Upper lobe of left lung (tissue), 6 donors: ENCODE data around the gene MPV17L2. TPM values are rescaled to one million over a fixed set of nuclear protein-coding genes. Genes with fewer than 3 reads are reported as not detected.

ENCODE experiments used
- ATAC-seq, 2 donors: fragments of 200-7000 bp; cut with Tn5 transposase; one replicate each; pipeline ENCODE4 v1.9.1; 2022; ENCODE audit warnings: mild to moderate bottlenecking in 2 of 2, moderate library complexity in 2 of 2; ENCODE audit not compliant: low FRiP score in 2 of 2
- DNase-seq, 2 donors: peaks; one replicate each; pipeline ENCODE4 v3.0.0-alpha.2; 2019 to 2020
- H3K27ac ChIP-seq, 4 donors: fragments of 200-600 bp; sonication (generic); one replicate each; pipeline ENCODE4 v1.5.1; 2016 to 2019
- H3K27me3 ChIP-seq, 4 donors: fragments of 200-600 bp; sonication (generic); one replicate each; pipeline ENCODE4 v1.5.1; 2017 to 2019
- H3K36me3 ChIP-seq, 4 donors: fragments of 200-600 bp; sonication (generic); one replicate each; pipeline ENCODE4 v1.5.1; 2016 to 2019
- H3K4me1 ChIP-seq, 4 donors: fragments of 200-600 bp; sonication (generic); one replicate each; pipeline ENCODE4 v1.5.1; 2018 to 2019
- H3K4me3 ChIP-seq, 4 donors: fragments of 200-600 bp; sonication (generic); one replicate each; pipeline ENCODE4 v1.5.1; 2017 to 2019; ENCODE audit warnings: mild to moderate bottlenecking in 2 of 4, moderate library complexity in 1 of 4
- H3K9me3 ChIP-seq, 4 donors: fragments of 200-600 bp; sonication (generic); one replicate each; pipeline ENCODE4 v1.5.1; 2018 to 2019
- CTCF ChIP-seq, 6 experiments: fragments of 450-650 bp in 4 of 6; fragments of 200-600 bp in 2 of 6; sonication (generic) in 2 of 6; IDR thresholded peaks; one replicate each; pipeline ENCODE4 v1.5.1; 2016 to 2019; ENCODE audit warnings: antibody characterized with exemption in 6 of 6
- EP300 ChIP-seq, 4 donors: sonication (generic); formaldehyde crosslinking; IDR thresholded peaks; one replicate each; pipeline ENCODE4 v1.5.1; 2017; ENCODE audit warnings: antibody characterized with exemption in 4 of 4, control low read depth in 2 of 4
- POLR2A ChIP-seq, 4 donors: fragments of 450-650 bp; IDR thresholded peaks; one replicate each; pipeline ENCODE4 v1.5.1; 2016 to 2017; ENCODE audit warnings: antibody characterized with exemption in 4 of 4, mild to moderate bottlenecking in 2 of 4
- POLR2AphosphoS5 ChIP-seq, 2 donors: sonication (generic); formaldehyde crosslinking; IDR thresholded peaks; one replicate each; pipeline ENCODE4 v1.5.1; 2017; ENCODE audit warnings: antibody characterized with exemption in 2 of 2
- whole genome bisulfite sequencing, 2 donors: methylation state at CpG; one replicate each; pipeline ENCODE4 v1.1.5; 2017 to 2018; 5-methylcytosine and 5-hydroxymethylcytosine counted together
- total RNA-seq, 6 donors: library from RNA; depleted of rRNA in 4 of 6; stranded (reverse); fragments of >200 nt in 4 of 6; gene quantifications; one replicate each; pipeline versions ENCODE4 v1.1.0 to v1.2.1, GENCODE V29; 2016 to 2021
- donor health status: DM: no; HTN: no; CAD: no; lungs with moderate emphysema.
- donor health status: DM: no; HTN: yes; CAD: no; lungs with severe emphysema.

The MPV17L2 gene
- total RNA-seq, 6 donors from 2014 or later: 10.7 to 18.8 (median 13.3) TPM

GRCh38 chr19:18224525-18225354 is 31.7 kb downstream of the MPV17L2 start:
- Histone ChIP-seq H3K4me3 (peak overlapping the region in 3 of 4 donors; percentile 44 to 57 (median 52)), H3K36me3 (no peaks in the 10 kb centered on the region), H3K27me3 (peaks cover 0 to 19% (median 10%) of the 10 kb centered on the region in 4 donors), H3K27ac (peak overlapping the region in 2 of 4 donors; percentile 68 to 77), H3K4me1 (peaks cover 17 to 32% (median 27%) of the 10 kb centered on the region in 4 donors), H3K9me3 (no peaks in the 10 kb centered on the region)
- peak; percentile 98 to 99 for ATAC-seq
- DNase-seq: peak; percentile 95 to 99
- TF ChIP-seq CTCF (IDR thresholded peaks at IDR 0.05) (no peak), POLR2A (IDR thresholded peaks at IDR 0.05) (no peak), POLR2AphosphoS5 (IDR thresholded peaks at IDR 0.05) (no peak), EP300 (IDR thresholded peaks at IDR 0.05) (no peak)
- 4 to 17% methylated on average over 21 to 37 of the region's 81 CpGs for WGBS, 2 donors

GRCh38 chr19:18225355-18225701 is 32.3 kb downstream of the MPV17L2 start:
- 16 to 36% methylated on average over 5 to 16 of the region's 16 CpGs for WGBS, 2 donors
- Histone ChIP-seq H3K36me3 (no peaks in the 10 kb centered on the region), H3K27ac (peak overlapping the region in 2 of 4 donors; percentile 17 to 77), H3K27me3 (peaks cover 0 to 19% (median 10%) of the 10 kb centered on the region in 4 donors), H3K4me1 (peaks cover 17 to 32% (median 27%) of the 10 kb centered on the region in 4 donors), H3K4me3 (peak overlapping the region in 1 of 4 donors; percentile 57), H3K9me3 (no peaks in the 10 kb centered on the region)
- DNase-seq (no peak), ATAC-seq (no peak)
- TF ChIP-seq EP300 (IDR thresholded peaks at IDR 0.05) (no peak), CTCF (IDR thresholded peaks at IDR 0.05) (no peak), POLR2A (IDR thresholded peaks at IDR 0.05) (no peak), POLR2AphosphoS5 (IDR thresholded peaks at IDR 0.05) (no peak)

GRCh38 chr19:18225702-18226468 is 32.9 kb downstream of the MPV17L2 start, which contains the start of gene PDE4C:
Gene PDE4C (minus strand): TSS chr19:18226438. CDS start chr19:18226415, 23 bp downstream.
- Histone ChIP-seq H3K4me3 (no peak within 1 kb of the TSS), H3K27ac (peak within 1 kb of the TSS in 2 of 4 donors; percentile 17 to 77), H3K27me3 (peaks cover 0 to 19% (median 8%) of the 10 kb centered on the region in 4 donors)

More at GRCh38 chr19:18225702-18226468, 32.9 kb downstream of the MPV17L2 start, which contains the start of gene PDE4C:
- Histone ChIP-seq H3K9me3 (no peaks in the 10 kb centered on the region), H3K4me1 (peaks cover 17 to 29% (median 26%) of the 10 kb centered on the region in 4 donors), H3K36me3 (no peaks in the 10 kb centered on the region)
- no peak for TF ChIP-seq CTCF (IDR thresholded peaks at IDR 0.05)
- no peak for TF ChIP-seq EP300 (IDR thresholded peaks at IDR 0.05)
- no peak for TF ChIP-seq POLR2A (IDR thresholded peaks at IDR 0.05)
- no peak for TF ChIP-seq POLR2AphosphoS5 (IDR thresholded peaks at IDR 0.05)
- WGBS, 2 donors: 12 to 21% methylated on average over 36 to 43 of the region's 51 CpGs
- DNase-seq (peak in 1 of 2 donors; percentile 83), ATAC-seq (no peak)
